Measurements from ENCODE around the gene DRD3. TPM values are rescaled to one million over a fixed set of nuclear protein-coding genes. Genes with fewer than 3 reads are reported as not detected.

Gene DRD3
- total RNA-seq, 1 donor from 2014 or later = not detected

- TF ChIP-seq CTCF (IDR thresholded peaks at IDR 0.05) = no peak
- no peaks in the 10 kb centered on the region for H3K36me3 ChIP-seq
- no peaks in the 10 kb centered on the region for H3K27me3 ChIP-seq (ENCODE audit: low read depth)
- DNase-seq (no peak), ATAC-seq (peak in 1 of 2 donors; percentile 23)
- peak overlapping the region; percentile 51 for H3K27ac ChIP-seq
- H3K9me3 ChIP-seq = no peaks in the 10 kb centered on the region
- no peak overlapping the region for H3K4me3 ChIP-seq
- H3K4me1 ChIP-seq = peaks cover 12% of the 10 kb centered on the region
- intact Hi-C loops (cut with DNase I) = no loop called here
These were observed 85.9 kb downstream of the DRD3 start for GRCh38 chr3:114093016-114093380.

GRCh38 chr3:114092151-114093015 is 86.5 kb downstream of the DRD3 start:
- Histone ChIP-seq H3K27ac (peak overlapping the region; percentile 51), H3K9me3 (no peaks in the 10 kb centered on the region), H3K4me1 (peaks cover 12% of the 10 kb centered on the region), H3K36me3 (no peaks in the 10 kb centered on the region), H3K27me3 (ENCODE audit: low read depth) (no peaks in the 10 kb centered on the region), H3K4me3 (no peak overlapping the region)
- ATAC-seq = peak; percentile 33 to 37
- no peak for TF ChIP-seq CTCF (IDR thresholded peaks at IDR 0.05)
- intact Hi-C loops (cut with DNase I) = no loop called here
- no peak for DNase-seq

DNA sequence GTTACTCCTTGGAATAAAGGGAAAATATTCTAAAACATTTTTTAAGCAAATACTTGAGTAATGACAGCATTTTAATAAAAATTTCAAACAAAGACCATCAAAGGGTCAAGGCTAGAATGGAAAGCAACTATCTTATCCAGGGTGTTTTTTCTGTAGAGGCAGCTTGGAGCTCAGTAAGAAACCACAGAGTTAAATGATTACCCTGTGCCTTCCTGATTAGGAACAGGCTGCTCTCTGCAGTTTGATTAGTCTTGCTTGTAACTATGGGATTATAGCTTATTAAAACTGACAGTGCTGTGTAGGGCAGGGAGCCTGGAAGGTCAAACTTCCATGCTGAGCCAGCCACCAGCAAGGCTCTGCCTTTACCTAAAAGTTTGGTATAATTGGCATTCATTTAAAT is 89.2 kb downstream of the DRD3 start:
- Histone ChIP-seq H3K27me3 (ENCODE audit: low read depth) (no peaks in the 10 kb centered on the region), H3K9me3 (no peaks in the 10 kb centered on the region), H3K27ac (no peak overlapping the region), H3K4me3 (no peak overlapping the region), H3K4me1 (peaks cover 12% of the 10 kb centered on the region), H3K36me3 (peaks cover 24% of the 10 kb centered on the region)
- DNase-seq (no peak), ATAC-seq (no peak)
- no peak for TF ChIP-seq CTCF (IDR thresholded peaks at IDR 0.05)
- intact Hi-C loops (cut with DNase I) = no loop called here

DNA sequence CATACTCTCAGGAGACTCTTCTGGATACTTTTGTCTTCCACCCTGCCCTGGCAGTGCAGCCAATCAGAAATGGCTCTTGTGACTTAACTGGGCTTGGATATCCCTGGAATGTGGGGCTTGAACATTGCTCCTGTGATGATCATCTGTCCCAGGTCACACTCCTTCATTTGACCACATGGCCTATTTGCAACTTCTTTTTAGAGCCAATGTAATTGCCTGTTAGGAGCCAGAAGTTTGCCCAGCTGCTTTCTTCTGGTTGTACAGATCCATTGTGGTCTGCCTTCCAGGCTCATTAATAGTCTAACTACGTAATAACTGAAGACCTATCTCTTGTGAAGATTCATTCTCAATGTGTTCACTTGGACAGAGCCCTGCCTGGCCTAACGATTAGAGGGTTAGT is 92.5 kb downstream of the DRD3 start:
- no peak overlapping the region for H3K4me3 ChIP-seq
- intact Hi-C loops (cut with DNase I) = no loop called here
- DNase-seq (no peak), ATAC-seq (no peak)
- no peaks in the 10 kb centered on the region for H3K27me3 ChIP-seq (ENCODE audit: low read depth)
- no peak overlapping the region for H3K27ac ChIP-seq
- peaks cover 54% of the 10 kb centered on the region for H3K36me3 ChIP-seq
- H3K9me3 ChIP-seq = no peaks in the 10 kb centered on the region
- TF ChIP-seq CTCF (IDR thresholded peaks at IDR 0.05) = no peak
- no peaks in the 10 kb centered on the region for H3K4me1 ChIP-seq

DNA sequence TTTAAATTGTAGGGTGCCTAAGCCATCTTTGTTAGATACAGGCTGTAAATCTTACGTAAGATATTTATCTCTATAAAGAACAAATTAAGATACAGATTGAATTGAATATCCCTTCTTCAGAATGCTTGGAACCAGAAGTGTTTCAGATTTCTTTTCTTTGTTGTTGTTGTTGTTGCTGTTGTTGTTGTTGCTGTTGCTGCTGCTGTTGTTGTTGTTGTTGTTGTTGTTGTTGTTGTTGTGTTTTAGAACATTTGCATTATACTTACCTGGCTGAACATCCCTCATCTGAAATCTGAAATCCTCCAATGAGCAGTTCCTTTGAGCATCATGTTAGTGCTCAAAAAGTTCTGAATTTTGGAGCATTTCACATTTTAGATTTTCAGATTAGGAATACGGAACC is 95.7 kb downstream of the DRD3 start:
- no peak for TF ChIP-seq CTCF (IDR thresholded peaks at IDR 0.05)
- Histone ChIP-seq H3K4me3 (no peak overlapping the region), H3K27me3 (ENCODE audit: low read depth) (no peaks in the 10 kb centered on the region), H3K9me3 (no peaks in the 10 kb centered on the region), H3K36me3 (peaks cover 81% of the 10 kb centered on the region), H3K4me1 (no peaks in the 10 kb centered on the region), H3K27ac (no peak overlapping the region)
- DNase-seq = no peak
- intact Hi-C loops (cut with DNase I) = no loop called here
- ATAC-seq = no peak

Data from lower lobe of right lung (tissue), 2 donors.